SKM-1 treated with dmso at 0.1 percent for 144 hours (cell line): ENCODE measurements around the gene STARD13.

Experiments
- DNase-seq: peaks from one replicate; lab custom pipeline; 2025; ENCODE audit not compliant: unreplicated experiment; lab: John Stamatoyannopoulos, UW

STARD13 gene

DNA sequence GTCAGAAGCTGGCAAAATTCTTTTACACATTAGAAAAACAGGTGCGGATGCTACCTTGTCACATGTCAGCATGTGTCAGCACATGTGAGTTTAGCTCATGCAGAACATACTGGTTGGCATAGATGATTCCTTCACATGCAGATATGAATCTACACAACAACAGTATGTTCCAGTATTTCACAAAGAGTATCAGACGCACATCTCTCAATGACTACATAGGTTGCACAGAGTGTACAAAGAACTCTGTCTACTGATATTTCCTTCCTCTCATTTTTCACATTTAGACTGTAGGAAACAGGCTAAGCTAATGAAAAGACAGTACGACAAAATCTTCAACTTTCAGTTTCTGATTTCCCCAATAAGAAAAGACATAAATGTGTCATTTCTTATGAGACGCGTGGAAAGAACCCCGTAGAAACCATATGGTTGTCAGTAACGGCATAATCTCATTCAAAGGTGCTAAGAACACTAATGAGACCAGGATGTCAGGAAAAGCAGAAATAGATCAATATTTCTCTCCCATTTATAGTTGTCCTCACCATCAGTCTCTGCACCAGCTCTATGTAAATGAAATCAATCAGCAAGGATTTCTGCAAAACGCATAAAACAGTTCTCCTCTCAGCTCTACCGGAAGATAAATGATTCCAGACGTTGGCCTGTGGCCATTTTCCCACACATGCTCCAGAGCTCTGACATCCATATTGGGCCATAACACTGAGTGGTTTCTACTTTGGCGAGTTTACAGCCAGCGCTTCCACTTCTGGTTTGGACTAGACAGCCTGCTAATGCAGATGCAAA lies 81.2 kb downstream of the STARD13 start:
- DNase-seq, result no peak

DNA sequence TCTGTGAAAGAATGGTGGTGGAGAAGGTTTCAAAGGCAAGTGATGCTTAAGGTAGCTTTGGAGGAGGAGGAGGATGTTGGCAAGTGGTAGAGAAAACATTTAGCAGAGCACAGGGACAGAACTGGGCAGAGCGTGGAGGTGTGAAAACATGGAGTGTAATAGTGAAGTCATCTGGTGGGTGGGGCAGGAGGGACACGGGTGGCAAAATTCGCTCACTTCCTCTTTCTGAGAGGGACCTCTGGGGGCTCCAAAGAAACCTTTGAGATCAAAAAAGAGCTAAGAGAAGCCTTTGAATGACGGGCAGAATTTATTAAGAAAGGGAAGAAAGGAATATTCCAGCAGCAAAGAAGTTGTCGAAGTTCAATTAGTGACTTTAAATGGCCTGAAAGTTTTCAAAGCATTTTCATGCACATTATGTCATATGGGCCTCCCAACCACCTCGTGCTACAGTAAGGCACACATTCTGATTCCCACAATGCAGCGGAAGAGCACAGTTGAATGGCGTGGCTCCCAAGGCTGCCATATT lies 82.8 kb downstream of the STARD13 start:
- DNase-seq, result no peak

DNA sequence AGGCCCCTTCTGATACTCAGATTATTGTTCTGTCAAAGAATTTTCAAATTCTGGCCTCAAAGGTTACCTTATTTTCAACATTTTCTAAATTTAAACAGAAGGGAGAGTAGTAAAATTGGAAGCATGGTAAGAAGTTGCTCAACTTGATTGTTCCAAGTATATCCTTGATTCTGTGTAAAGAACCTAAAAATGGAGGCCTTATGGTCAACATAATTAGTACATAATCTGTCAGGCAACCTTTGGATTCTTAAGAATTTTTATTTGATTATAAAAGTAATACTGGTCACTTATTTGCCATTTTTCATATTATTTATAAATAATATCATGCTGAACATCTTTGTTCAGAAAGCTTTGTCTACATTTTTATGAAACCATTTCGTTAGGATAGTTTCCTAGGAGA lies 83.9 kb downstream of the STARD13 start:
- DNase-seq, result no peak

DNA sequence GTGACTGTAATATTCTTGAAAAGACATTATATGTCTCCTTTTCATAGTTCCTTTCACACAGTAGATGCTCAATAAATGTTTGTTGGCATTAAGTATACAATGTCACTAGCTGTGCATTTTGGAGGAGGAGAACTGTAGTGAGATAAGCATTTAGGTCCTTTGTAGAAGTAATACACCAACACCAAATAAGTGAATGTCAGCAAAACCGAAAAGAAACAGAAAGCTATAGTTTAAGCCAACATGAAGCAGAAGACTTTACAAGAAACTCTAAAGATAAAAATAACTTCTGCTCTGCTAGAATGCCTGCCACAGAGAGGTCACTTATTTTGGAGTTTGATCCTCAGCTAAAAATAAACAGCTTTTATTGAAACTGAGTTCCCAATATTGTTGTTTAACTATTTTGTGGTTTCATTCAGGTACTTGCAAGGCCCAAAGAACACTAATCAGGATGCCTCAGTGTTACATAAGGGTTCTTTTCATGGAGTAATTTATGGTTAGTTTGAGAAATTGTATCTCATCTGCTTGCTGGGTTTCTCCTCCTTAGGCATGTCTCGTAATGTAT lies 86.2 kb downstream of the STARD13 start:
- DNase-seq, result no peak

DNA sequence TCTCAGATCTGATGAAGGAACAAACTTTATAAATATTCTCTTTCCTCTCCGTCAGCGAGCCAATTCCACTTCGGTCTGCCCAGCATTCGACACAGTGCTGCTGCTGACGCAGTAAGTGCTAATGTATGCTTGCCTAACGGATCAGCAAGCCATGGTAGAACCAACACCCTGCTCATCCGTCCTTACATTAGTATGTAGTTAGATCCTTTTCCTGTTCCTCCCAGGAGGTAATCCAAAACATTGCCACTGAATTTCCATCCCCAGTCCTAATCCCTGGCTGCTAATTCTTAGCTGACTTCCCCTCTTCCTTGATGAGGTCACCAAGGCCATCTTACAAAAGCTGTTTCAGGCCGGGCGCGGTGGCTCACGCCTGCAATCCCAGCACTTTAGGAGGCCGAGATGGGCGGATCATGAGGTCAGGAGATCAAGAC lies 88.0 kb downstream of the STARD13 start:
- no peak for DNase-seq

DNA sequence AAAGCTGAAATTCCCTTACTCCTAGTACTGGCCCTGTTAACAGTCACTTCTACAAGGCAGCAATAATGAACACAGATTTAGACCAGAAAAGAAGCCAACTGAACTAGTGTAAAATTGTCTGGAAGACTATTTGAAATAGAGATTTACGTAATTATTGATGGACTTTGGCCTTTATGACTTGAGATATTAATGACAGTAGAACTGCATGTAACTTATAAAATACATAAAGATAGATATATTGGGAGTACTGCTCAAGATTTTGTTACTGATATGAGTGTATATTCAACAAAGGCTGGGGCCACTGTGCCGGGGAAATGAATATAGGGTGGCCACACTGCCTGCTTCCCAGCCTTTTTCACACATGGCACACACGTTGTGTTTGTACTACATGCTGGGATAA lies 88.8 kb downstream of the STARD13 start:
- DNase-seq, result no peak

DNA sequence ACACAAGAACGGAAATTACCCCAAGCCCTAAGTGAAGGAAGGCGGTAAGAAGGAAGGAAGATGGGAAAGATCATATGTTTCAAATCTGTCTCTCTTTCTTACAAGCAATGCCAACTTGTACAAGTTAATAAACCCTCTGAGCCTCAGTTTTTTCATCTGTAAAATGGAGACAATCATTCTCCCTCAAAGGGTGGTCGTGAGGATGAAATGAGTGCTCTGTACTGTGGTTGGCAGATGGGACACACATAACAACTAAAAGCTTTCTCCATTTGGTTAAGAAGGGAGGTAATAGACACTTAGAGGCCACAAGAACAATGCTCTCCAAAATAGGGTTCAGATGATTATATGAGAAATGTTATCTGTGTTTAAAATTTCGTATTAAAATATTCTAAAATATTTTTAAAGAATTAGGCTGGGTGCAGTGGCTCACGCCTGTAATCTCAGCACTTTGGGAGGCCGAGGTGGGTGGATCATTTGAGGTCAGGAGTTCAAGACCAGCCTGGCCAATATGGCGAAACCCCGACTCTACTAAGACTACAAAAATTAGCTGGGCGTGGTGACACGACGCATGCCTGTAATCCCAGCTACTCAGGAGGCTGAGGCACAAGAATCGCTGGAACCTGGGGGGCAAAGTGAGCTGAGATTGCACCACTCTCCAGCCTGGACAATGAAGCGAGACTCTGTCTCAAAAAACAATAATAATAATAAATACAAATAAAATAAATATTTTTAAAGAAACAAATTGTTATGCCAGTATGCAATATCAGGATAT lies 89.7 kb downstream of the STARD13 start:
- no peak for DNase-seq

DNA sequence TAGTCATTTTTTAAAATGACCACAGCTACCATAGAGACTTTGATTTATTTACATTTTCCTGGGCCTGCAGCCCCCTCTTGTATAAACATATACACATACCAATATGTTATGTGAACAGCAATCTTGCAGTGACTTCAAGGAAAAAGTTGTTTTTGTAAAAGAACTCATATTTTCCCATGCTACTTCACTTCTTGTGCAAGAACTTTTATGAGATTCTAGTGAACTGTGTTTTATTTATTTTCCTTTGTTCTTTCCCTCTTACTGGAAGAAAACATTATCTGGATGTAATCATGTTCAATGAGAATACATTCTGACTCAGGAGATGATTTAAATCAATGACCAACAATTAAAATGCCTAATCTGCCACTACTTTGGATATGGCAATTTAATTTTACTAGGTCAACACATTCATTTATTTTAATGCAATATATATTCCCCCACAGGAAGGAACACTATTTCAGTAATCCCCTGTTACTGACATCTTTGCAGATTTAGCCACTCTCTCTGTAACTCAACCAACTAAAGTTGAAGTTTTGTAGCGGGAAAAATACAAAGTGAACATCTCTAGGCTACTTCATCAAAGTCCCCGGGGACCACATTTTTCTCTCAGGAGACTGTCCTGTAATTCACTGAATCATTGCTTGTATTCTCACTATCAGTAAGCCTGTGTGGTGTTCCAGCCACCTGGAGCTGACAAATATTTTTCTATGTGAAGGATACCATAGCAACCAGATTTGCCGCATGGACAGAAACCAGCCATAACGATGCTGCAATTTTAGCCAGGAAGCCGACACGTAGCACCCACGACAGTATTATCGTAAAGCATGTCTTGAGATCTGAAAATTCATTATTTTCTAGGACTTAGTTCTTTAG lies 90.5 kb downstream of the STARD13 start:
- DNase-seq, result no peak

DNA sequence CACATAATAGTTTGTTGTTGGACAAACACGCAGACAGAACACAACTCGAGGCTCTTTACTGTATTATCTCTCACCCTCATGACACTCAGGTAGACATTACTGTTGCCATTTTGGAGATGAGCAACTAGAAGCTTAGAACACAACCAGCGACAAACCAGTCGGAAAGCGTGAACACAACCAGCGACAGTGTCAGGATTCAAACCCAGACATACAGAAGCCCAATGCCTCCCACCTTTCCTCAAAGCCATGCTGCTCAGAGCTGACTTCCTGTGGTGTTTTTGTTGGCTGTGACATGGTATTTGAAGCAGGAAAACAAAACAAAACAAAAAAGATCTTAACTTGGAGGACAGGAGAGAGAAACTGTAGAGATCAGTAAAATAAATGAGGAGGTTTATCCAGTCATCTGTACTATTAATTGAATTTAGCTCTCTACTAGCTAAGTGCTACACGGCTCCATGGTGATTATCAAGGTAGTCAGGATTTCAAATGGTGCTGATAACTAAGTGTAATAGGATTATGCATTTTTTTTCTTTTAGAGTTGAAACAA lies 92.1 kb downstream of the STARD13 start:
- no peak for DNase-seq

DNA sequence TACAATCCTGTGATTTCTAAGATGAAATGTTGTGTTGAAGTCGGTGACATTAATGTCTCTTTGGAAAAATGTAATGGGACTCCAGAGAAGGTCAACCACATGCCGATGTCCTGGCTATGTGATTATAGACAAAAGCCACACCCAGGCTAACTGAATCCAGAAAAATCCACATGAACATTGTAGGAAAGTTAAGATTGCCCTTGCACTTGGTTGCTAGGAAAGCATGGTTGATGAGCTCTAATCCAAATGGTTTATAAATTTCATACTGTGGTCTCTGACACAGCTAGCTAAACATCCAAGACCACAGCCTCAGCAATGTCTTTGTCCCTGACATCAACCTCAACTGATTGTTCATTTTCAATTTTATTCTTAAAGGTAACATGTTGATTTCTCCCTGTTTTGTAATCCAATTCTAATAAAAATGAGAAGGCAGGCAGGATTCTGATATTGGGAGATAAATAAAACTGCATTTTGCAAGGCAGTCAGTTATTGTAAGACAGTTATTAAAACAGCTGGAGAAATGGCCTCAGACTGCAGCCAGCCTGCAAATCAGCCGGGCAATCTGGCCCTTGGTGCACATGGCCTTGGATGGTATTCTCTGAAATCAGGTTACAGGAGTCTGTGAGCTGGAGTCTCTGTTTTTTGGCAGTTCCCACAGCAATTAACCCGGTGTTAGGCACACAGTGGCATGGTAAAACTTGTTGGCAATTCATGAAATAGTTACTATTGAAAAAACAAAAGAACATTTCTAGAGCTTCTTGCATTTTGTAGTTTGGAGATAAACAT lies 93.9 kb downstream of the STARD13 start:
- no peak for DNase-seq

DNA sequence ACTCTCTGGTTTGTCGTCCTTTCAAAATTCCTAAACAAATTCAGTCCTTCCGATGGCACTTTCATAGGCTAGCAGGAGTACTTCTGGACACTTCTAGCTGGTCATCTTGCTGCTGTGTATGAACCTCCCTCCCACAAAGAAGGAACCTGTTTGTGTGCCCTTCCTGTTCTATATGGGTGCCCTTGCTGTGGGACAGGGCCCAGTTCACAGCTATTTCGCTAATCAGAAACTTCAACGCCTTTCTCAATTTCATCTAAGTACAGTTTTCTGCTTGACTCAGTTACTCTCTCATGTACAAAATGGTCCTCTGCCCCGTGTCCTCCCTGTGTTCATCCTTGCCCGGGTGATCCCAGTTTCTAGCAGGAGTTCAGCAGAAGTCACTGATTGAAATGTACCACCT lies 96.1 kb downstream of the STARD13 start:
- peak; percentile 44 for DNase-seq

DNA sequence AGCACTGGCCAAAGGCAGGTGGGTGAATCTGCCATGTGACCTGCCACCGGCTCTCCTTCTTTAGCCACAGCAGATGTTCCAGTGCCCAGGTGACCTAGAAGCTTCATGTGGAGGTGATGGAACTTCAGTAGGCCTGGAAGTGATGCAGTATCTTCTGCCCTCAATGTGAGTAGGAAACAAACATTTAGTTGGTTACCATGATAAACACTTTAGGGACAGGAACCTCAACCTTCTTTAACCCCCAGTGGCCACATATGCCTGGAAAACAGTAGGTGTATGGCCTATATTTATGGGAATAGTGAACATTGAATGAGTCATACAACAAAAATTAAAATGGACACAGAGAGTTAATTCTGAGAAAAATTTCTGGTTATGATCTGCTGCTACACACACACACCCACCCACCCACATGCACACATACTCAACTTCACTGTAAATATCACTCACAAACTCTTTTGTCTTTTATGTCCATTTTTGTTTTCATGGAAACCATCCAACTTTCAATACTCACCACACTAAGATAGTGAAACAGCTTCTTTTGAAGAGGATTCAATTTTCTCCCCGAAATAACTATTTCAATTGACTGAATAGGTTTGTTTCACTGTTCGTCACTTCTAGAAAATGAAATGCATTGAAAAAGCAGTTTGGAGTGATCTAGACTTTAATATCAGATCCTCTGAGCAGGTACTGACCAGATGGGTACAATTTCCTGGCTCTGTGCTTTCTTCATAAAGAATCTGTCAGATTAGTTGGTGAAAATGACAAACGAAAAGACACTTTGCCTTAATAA lies 97.3 kb downstream of the STARD13 start:
- DNase-seq, result no peak

DNA sequence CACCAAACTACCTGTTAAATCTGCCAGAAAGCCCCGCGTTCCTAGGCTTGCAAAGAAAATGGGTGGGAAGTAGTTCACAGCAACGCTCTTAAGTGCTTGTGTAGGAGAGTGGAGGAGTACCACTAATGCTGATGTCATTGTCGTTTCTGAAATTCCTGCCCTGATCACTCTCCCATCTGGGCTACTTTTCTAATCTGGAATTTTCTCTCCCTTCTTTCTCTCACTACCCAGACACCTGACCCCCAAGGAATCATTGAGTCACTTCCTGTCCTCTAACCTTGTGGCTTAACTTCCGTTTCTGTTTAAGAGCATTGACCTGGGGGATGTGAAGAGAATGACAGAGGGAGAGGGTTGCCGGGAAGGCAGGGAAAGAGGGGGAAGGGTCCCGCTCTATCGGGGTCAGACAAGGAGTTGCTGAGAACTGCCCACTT lies 98.7 kb downstream of the STARD13 start:
- DNase-seq, result peak; percentile 15

DNA sequence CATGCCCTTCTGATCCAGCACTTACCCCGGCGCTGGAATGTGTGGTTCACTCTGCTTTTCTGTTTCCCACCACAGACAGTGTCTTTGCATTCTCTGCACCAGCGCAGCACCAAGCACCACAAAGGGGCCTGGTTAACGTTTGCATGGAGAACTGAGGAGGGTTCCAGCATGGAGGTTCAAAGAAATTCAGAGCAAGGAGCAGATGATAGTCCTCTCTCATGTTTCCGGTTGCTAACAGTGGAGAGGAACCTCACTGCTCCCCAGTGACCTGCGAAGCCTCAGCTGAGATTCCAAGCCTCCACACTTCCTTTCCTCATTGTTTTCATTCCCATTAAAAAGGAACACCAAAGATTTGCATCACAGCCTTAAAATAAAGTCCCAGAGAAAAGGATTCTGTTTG lies 99.7 kb downstream of the STARD13 start:
- no peak for DNase-seq

DNA sequence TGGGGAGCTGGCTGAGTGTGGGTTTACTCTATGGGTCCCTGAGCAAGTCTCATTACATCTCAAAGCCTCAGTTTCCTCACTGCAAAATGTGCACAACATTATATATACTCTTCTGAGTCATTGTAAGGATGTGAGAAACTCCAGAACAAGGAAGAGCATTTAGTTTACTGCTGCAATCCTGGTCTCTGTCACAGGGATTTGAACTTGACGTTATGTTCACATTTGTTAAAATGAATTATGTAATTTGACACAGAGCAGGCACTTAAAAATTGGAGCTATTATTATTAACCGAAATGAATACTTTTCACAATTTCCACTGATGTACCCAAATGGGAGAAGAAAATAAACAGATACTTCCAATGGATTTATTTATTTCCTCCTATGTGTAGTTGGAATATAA lies 101.0 kb downstream of the STARD13 start:
- DNase-seq, result no peak

DNA sequence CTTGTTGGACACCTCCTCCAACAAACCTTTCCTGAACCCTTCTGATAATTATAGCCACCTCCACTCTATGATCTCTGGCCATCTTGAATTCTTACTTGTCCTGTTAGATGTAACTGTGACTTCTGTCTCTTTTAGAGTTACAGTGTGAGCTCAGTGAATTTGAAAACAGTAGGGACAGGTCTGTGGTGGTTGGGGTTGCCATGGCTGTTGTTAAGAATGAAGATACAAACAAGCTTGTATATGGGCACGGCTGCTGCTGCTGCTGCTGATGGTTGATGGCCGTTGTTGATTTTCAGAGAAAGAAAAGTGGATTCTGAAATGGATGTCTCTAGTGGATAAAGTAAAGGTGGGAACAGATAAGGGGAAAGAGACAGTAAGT lies 101.5 kb downstream of the STARD13 start:
- DNase-seq, result no peak

DNA sequence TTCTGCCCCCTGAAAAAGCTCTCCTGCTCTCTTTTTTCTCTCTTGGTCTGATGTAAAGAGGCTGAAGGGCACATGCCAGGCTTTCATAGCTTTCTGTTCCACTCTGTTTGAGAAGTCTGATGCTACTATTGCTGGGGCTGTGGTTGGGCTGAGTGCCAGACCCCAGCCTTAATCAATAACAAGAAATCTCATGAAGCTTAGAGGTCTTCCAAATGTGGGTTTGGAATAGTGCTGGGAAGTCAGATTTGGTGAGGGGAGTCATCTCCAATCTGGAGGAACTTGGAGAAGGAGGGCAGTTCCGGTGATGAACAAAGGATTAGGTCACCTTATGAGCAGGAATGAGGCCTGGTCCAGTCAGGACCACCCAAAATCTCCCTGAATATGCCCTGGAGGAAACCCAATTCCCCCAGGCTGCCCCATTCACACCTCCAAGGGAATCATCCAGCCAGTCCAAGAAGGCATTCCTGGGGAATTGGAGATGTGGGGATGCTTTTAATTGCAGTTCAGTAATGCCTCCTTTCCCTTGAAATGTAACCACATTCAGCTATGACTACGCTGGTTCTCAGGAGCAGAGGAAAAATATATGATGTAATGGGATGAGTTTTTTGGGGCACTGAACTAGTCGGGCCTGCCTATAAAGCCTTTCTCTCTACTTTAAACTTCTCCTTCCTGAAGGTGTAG lies 102.0 kb downstream of the STARD13 start:
- no peak for DNase-seq

DNA sequence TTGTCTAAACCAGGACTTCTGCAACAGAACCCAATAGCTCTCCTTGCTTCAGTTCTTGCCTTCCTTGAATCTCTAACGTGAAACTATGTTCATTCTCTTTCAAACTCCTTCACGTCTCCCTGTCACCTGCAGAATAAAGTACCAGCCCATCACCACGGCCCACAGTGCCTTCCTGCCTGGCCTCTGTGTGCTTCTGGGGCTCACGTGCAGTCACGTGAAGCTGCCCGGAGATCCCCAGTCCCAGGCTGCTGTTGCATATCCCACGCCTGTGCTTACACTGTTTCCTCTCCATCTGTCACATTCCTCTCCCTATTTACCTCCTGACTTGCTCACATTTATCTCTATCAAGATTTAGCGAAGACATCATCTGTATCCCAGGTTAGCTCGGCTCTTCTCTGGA lies 102.8 kb downstream of the STARD13 start:
- no peak for DNase-seq

DNA sequence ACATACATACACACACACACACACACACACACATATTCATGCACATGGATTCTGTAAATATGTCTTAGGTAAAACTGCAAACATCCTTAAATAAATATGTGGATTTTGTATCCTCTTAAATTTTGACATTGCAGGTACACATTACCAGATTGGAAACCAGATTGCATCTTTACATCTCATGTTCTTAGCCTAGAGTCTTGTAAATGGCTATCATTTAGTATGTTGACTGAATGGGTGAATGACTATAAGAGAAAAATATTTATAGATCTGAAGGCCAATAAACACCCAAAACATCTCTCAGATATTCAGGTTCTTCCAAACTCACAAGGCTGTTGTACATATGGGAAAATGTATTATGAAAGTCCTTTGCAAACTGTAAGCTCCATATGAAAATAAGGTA lies 104.3 kb downstream of the STARD13 start:
- no peak for DNase-seq
